Stimulated activated CD4-positive, alpha-beta T cell treated with anti-CD3 and anti-CD28 coated beads, Interleukin-12 subunit alpha, Interleukin-12 subunit beta, amount 100 ng/mL, for 48 hours (primary cell): ENCODE measurements around the gene SLC2A10.

Experiments
- DNase-seq, 3 donors: peaks; one replicate each; pipeline ENCODE4 v3.0.0-alpha.2; 2020; ENCODE audit warnings: low read depth in 2 of 3, low spot score in 1 of 3

SLC2A10 gene

GRCh38 chr20:46682063-46682821 lies 27.2 kb upstream of the SLC2A10 start:
- DNase-seq = no peak

- no peak for DNase-seq
Measured at GRCh38 chr20:46683011-46683667, 26.3 kb upstream of the SLC2A10 start.

- DNase-seq = no peak
Measured at GRCh38 chr20:46683668-46683938, 25.8 kb upstream of the SLC2A10 start.

- no peak for DNase-seq
Measured at GRCh38 chr20:46683939-46684750, 25.3 kb upstream of the SLC2A10 start.

- no peak for DNase-seq
Measured at GRCh38 chr20:46688151-46689081, 21.0 kb upstream of the SLC2A10 start.

- peak; percentile 95 to 96 (median 95) for DNase-seq
Measured at GRCh38 chr20:46689082-46689753, 20.2 kb upstream of the SLC2A10 start, which contains the start of gene TP53RK. Gene TP53RK (minus strand): TSS chr20:46689444. CDS start chr20:46689414, 30 bp downstream.

GRCh38 chr20:46689754-46690085 lies 19.7 kb upstream of the SLC2A10 start:
- DNase-seq = no peak

GRCh38 chr20:46690219-46691106 lies 19.0 kb upstream of the SLC2A10 start:
- no peak for DNase-seq

GRCh38 chr20:46691196-46691595 lies 18.3 kb upstream of the SLC2A10 start:
- DNase-seq = no peak

- DNase-seq = no peak
Measured at GRCh38 chr20:46694484-46694883, 15.0 kb upstream of the SLC2A10 start.

GRCh38 chr20:46695892-46696291 lies 13.6 kb upstream of the SLC2A10 start:
- no peak for DNase-seq

- DNase-seq = no peak
Measured at GRCh38 chr20:46696791-46697279, 12.6 kb upstream of the SLC2A10 start.

GRCh38 chr20:46698788-46699187 lies 10.7 kb upstream of the SLC2A10 start:
- DNase-seq = no peak

- DNase-seq = no peak
Measured at GRCh38 chr20:46699651-46700359, 9.6 kb upstream of the SLC2A10 start.

- no peak for DNase-seq
Measured at GRCh38 chr20:46700481-46700880, 9.0 kb upstream of the SLC2A10 start.

- no peak for DNase-seq
Measured at GRCh38 chr20:46701057-46701456, 8.4 kb upstream of the SLC2A10 start.

- no peak for DNase-seq
Measured at GRCh38 chr20:46701556-46701955, 7.9 kb upstream of the SLC2A10 start.

- DNase-seq = no peak
Measured at GRCh38 chr20:46701986-46702385, 7.5 kb upstream of the SLC2A10 start.
